Keratinocyte (primary cell): Measurements from ENCODE around the gene MRPL53. TPM values are rescaled to one million over a fixed set of nuclear protein-coding genes. Genes with fewer than 3 reads are reported as not detected.
A peak's percentile ranks its signal among the peaks of the same experiment; 100 is the strongest.
"Not testable (repeated sequence)": the region's sequence is repeated elsewhere in the genome, so short reads cannot be mapped to it uniquely, and the experiment has no call there.

ENCODE experiments used
- DNase-seq: peaks from one replicate; pipeline ENCODE4 v3.0.0-alpha.2; 2011; ENCODE audit warnings: low read depth, missing footprints, low spot score
- FAIRE-seq: peaks from 2 replicates; lab custom pipeline; 2011; peaks lifted over from hg19 to GRCh38; lab: Jason Lieb, UNC
- H2AFZ ChIP-seq: 2 replicates; pipeline ENCODE4 v1.6.0; 2012; ENCODE audit warnings: low read length, control low read depth, inconsistent platforms; ENCODE audit not compliant: control insufficient read depth
- H3K27ac ChIP-seq: 2 replicates; pipeline ENCODE4 v1.5.1; 2011; ENCODE audit warnings: low read length; ENCODE audit not compliant: control insufficient read depth, insufficient read depth
- H3K27me3 ChIP-seq: 3 replicates; pipeline ENCODE4 v1.6.0; 2011; ENCODE audit warnings: low read length; ENCODE audit not compliant: control insufficient read depth, insufficient read depth; ENCODE audit errors: extremely low read depth
- H3K36me3 ChIP-seq, 2 experiments: 2 replicates in 1 of 2; 3 replicates in 1 of 2; pipeline ENCODE4 v1.5.1; 2011; ENCODE audit warnings: low read length in 2 of 2, mild to moderate bottlenecking in 1 of 2; ENCODE audit not compliant: control insufficient read depth in 2 of 2, insufficient read depth in 2 of 2; ENCODE audit errors: extremely low read depth in 1 of 2
- H3K4me1 ChIP-seq: 3 replicates; pipeline ENCODE4 v1.5.1; 2011; ENCODE audit warnings: low read length; ENCODE audit not compliant: control insufficient read depth, insufficient read depth; ENCODE audit errors: extremely low read depth
- H3K4me2 ChIP-seq: 3 replicates; pipeline ENCODE4 v1.6.0; 2011; ENCODE audit warnings: low read depth, low read length; ENCODE audit not compliant: control insufficient read depth, insufficient read depth; ENCODE audit errors: extremely low read depth
- H3K4me3 ChIP-seq, 3 experiments: fragments of 200-600 bp in 1 of 3; sonication (generic) in 1 of 3; 2 replicates in 2 of 3; 3 replicates in 1 of 3; pipeline ENCODE4 v1.5.1; 2011 to 2016; ENCODE audit warnings: low read length in 3 of 3, mild to moderate bottlenecking in 3 of 3, control low read depth in 2 of 3, inconsistent platforms in 1 of 3, low read depth in 1 of 3, mixed read lengths in 1 of 3, mixed run types in 1 of 3, moderate library complexity in 1 of 3; ENCODE audit not compliant: control insufficient read depth in 2 of 3, insufficient read depth in 2 of 3; ENCODE audit errors: extremely low read depth in 1 of 3
- H3K79me2 ChIP-seq: 2 replicates; pipeline ENCODE4 v1.6.0; 2012; ENCODE audit warnings: low read length; ENCODE audit not compliant: control insufficient read depth, insufficient read depth
- H3K9ac ChIP-seq: 3 replicates; pipeline ENCODE4 v1.6.0; 2011; ENCODE audit warnings: low read length; ENCODE audit not compliant: control insufficient read depth, insufficient read depth; ENCODE audit errors: extremely low read depth
- H3K9me1 ChIP-seq: 3 replicates; pipeline ENCODE4 v1.6.0; 2011; ENCODE audit warnings: low read length; ENCODE audit not compliant: control insufficient read depth, insufficient read depth; ENCODE audit errors: extremely low read depth
- H3K9me3 ChIP-seq: 2 replicates; pipeline ENCODE4 v1.5.1; 2012; ENCODE audit warnings: low read depth, low read length; ENCODE audit not compliant: control insufficient read depth
- H4K20me1 ChIP-seq: 3 replicates; pipeline ENCODE4 v1.6.0; 2011; ENCODE audit warnings: low read length; ENCODE audit not compliant: control insufficient read depth, insufficient read depth; ENCODE audit errors: extremely low read depth
- EZH2 ChIP-seq: IDR thresholded peaks from one replicate; pipeline ENCODE4 v1.6.1; 2012; ENCODE audit warnings: inconsistent platforms, mild to moderate bottlenecking, low read length, moderate library complexity
- dilution Hi-C: fragments of 300-500 bp; cut with MboI; formaldehyde crosslinking; loops from one replicate; pipeline ENCODE4 v1.7.0; 2020; ENCODE audit warnings: low sequenced_read_pairs; ENCODE audit not compliant: extremely low pct_ligation_motif_present
- polyA plus RNA-seq, 5 experiments: library from polyadenylated mRNA; depleted of rRNA in 3 of 5; stranded (reverse) in 3 of 5; stranded (forward) in 1 of 5; unstranded in 1 of 5; fragments of >200 nt; gene quantifications; 1 replicate in 1 of 5; 2 replicates in 3 of 5; 3 replicates in 1 of 5; pipeline versions ENCODE4 v1.2.1 to v1.2.3, GENCODE V29; 2011 to 2012; ENCODE audit warnings: missing spikeins in 2 of 5, low read depth in 1 of 5, low replicate concordance in 1 of 5
- TF ChIP-seq, protein P1 (sequence below), 3 experiments: IDR thresholded peaks in 1 of 3; conservative IDR thresholded peaks in 1 of 3; optimal IDR thresholded peaks in 1 of 3; 2 replicates in 2 of 3; 3 replicates in 1 of 3; pipeline versions ENCODE3 to v1.5.1; 2011; ENCODE audit warnings: low read length in 3 of 3, mild to moderate bottlenecking in 3 of 3, moderate library complexity in 2 of 3, control low read depth in 1 of 3, inconsistent platforms in 1 of 3; ENCODE audit not compliant: insufficient read depth in 2 of 3; ENCODE audit errors: extremely low read depth in 1 of 3

The MRPL53 gene
- polyA plus RNA-seq, 1 donor (not counting 4 experiments of a cell fraction or from before 2014, with no cell fraction given), result 31.0 TPM

- Histone ChIP-seq H4K20me1 (no peaks in the 10 kb centered on the region), H2AFZ (no peak overlapping the region), H3K4me2 (no peak overlapping the region), H3K79me2 (no peaks in the 10 kb centered on the region), H3K36me3 (no peaks in the 10 kb centered on the region), H3K4me1 (peaks cover 6% of the 10 kb centered on the region), H3K27me3 (no peaks in the 10 kb centered on the region), H3K27ac (no peak overlapping the region), H3K9me1 (no peaks in the 10 kb centered on the region), H3K9me3 (no peaks in the 10 kb centered on the region), H3K4me3 (no peak overlapping the region), H3K9ac (no peak overlapping the region)
- no peak for TF ChIP-seq EZH2
- TF ChIP-seq, protein P1, sequence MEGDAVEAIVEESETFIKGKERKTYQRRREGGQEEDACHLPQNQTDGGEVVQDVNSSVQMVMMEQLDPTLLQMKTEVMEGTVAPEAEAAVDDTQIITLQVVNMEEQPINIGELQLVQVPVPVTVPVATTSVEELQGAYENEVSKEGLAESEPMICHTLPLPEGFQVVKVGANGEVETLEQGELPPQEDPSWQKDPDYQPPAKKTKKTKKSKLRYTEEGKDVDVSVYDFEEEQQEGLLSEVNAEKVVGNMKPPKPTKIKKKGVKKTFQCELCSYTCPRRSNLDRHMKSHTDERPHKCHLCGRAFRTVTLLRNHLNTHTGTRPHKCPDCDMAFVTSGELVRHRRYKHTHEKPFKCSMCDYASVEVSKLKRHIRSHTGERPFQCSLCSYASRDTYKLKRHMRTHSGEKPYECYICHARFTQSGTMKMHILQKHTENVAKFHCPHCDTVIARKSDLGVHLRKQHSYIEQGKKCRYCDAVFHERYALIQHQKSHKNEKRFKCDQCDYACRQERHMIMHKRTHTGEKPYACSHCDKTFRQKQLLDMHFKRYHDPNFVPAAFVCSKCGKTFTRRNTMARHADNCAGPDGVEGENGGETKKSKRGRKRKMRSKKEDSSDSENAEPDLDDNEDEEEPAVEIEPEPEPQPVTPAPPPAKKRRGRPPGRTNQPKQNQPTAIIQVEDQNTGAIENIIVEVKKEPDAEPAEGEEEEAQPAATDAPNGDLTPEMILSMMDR (optimal IDR thresholded peaks at IDR 0.05 in 1 of 3, IDR thresholded peaks at IDR 0.05 in 1 of 3, conservative IDR thresholded peaks at IDR 0.05 in 1 of 3; ENCODE audit: extremely low read depth in 1 of 3, insufficient read depth in 2 of 3, low read length in 3 of 3), result no peak
- DNase-seq (no peak), FAIRE-seq (no peak)
- dilution Hi-C loops, result no loop called here
These were observed 25.1 kb downstream of the MRPL53 start for GRCh38 chr2:74447230-74447999.

DNA sequence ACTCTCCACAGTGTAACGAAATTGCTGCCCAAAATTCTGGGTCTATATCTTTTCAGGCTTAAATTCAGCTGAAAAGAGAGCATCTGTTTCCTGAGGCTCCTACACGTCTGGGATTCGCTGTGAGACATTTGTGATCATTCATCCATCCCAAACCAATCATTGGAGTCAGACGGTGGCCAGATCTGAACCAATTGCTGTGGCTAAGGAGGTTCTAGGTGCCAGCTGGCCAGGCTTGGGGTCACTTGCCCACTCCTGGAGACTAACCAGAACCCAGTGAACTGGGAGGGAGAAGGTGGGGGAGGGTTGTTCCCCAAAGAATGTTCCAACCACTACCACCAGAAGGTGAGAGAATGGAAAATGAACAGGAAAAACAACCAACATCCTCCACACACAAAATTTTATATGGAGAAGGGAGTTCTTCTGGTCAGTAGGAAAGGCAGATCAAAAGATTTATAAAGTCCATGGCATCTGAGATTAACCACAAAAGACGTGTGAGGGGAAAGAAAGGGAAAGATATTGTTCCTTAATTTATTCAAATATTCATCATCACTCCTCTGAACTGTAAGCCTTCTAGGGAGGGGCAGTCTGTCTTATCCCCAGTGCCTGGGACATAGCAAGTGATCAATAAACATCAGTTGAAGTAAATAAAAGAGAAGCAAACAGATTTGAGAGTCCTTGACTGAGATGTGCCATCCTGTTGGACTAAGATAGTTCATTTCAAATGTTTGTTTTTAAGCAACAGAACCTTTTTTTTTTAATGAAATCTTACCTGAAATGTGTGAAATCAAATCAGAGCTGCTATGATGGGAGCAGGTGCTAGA lies 27.8 kb downstream of the MRPL53 start:
- Histone ChIP-seq H3K4me2 (no peak overlapping the region), H3K9me1 (no peaks in the 10 kb centered on the region), H3K27ac (no peak overlapping the region), H3K79me2 (peaks cover 21% of the 10 kb centered on the region), H4K20me1 (no peaks in the 10 kb centered on the region), H2AFZ (no peak overlapping the region), H3K9ac (no peak overlapping the region), H3K36me3 (no peaks in the 10 kb centered on the region), H3K4me3 (no peak overlapping the region), H3K27me3 (no peaks in the 10 kb centered on the region), H3K4me1 (peaks cover 15% of the 10 kb centered on the region), H3K9me3 (no peaks in the 10 kb centered on the region)
- no peak for DNase-seq
- FAIRE-seq, result no peak
- dilution Hi-C loops, result no loop called here
- TF ChIP-seq EZH2, result no peak
- TF ChIP-seq, protein P1 (optimal IDR thresholded peaks at IDR 0.05 in 1 of 3, IDR thresholded peaks at IDR 0.05 in 1 of 3, conservative IDR thresholded peaks at IDR 0.05 in 1 of 3; ENCODE audit: extremely low read depth in 1 of 3, insufficient read depth in 2 of 3, low read length in 3 of 3), result no peak

DNA sequence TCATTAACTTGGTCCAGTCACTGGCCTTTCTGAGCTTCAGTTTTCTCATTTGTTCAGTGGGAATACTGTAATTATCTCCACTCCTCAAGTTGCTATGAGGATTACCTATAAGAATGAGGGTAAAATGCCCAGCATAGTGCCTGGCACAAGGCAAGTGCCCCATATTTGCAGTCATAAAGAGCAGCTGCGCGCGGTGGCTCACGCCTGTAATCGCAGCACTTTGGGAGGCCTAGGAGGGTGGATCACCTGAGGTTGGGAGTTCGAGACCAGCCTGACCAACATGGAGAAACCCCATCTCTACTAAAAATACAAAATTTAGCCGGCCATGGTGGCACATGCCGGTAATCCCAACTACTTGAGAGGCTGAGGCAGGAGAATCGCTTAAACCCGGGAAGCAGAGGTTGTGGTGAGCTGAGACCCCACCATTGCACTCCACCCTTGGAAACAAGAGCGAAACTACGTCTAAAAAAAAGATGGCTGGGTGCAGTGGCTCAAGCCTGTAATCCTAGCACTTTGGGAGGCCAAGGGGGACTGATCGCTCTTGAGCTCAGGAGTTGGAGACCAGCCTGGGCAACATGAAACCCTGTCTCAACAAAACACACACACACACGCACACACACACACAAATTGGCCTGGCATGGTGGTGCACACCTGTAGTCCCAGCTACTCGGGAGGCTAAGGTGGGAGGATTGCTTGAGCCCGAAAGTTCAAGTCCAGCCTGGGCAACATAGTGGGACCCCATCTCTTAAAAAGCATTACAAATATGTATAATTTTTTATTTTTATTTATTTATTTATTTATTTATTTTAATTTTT lies 29.8 kb downstream of the MRPL53 start:
- DNase-seq, H4K20me1 ChIP-seq, dilution Hi-C loops, H3K9me3 ChIP-seq, H3K9me1 ChIP-seq, H3K27me3 ChIP-seq: not testable (repeated sequence)
- peaks cover 42% of the 10 kb centered on the region for H3K79me2 ChIP-seq
- FAIRE-seq, result peak; percentile 53
- peak overlapping the region; percentile 69 for H2AFZ ChIP-seq
- peak overlapping the region; percentile 84 for H3K4me2 ChIP-seq
- H3K4me3 ChIP-seq, result peak overlapping the region; percentile 74 to 98 (median 78)
- peak overlapping the region; percentile 93 for H3K27ac ChIP-seq
- peaks cover 32% of the 10 kb centered on the region for H3K4me1 ChIP-seq
- H3K9ac ChIP-seq, result peak overlapping the region; percentile 98
- peaks cover 8 to 15% of the 10 kb centered on the region in 2 experiments for H3K36me3 ChIP-seq
